Stimulated activated CD4-positive, alpha-beta T cell treated with anti-CD3 and anti-CD28 coated beads, Interleukin-12 subunit alpha, Interleukin-12 subunit beta, amount 100 ng/mL, for 48 hours (primary cell): ENCODE results near the gene ZNF503.
"Not testable (repeated sequence)": the region's sequence is repeated elsewhere in the genome, so short reads cannot be mapped to it uniquely, and the experiment has no call there.

ENCODE experiments used
- DNase-seq, 3 donors: peaks; one replicate each; pipeline ENCODE4 v3.0.0-alpha.2; 2020; ENCODE audit warnings: low read depth in 2 of 3, low spot score in 1 of 3

ZNF503 gene

GRCh38 chr10:75395932-75396630 lies 5.5 kb downstream of the ZNF503 start:
- DNase-seq, result no peak

GRCh38 chr10:75395066-75395931 lies 6.3 kb downstream of the ZNF503 start:
- DNase-seq, result no peak

GRCh38 chr10:75394221-75394620 lies 7.3 kb downstream of the ZNF503 start:
- no peak for DNase-seq

- DNase-seq, result no peak
Observed at GRCh38 chr10:75392744-75393143, 8.8 kb downstream of the ZNF503 start.

- no peak for DNase-seq
Observed at GRCh38 chr10:75392271-75392670, 9.3 kb downstream of the ZNF503 start.

GRCh38 chr10:75390178-75390577 lies 11.4 kb downstream of the ZNF503 start:
- no peak for DNase-seq

- DNase-seq, result no peak
Observed at GRCh38 chr10:75388082-75388481, 13.5 kb downstream of the ZNF503 start.

GRCh38 chr10:75386128-75386527 lies 15.4 kb downstream of the ZNF503 start:
- no peak for DNase-seq

- DNase-seq, result no peak
Observed at GRCh38 chr10:75379817-75380216, 21.7 kb downstream of the ZNF503 start.

- no peak for DNase-seq
Observed at GRCh38 chr10:75379212-75379724, 22.3 kb downstream of the ZNF503 start.

GRCh38 chr10:75378379-75378778 lies 23.2 kb downstream of the ZNF503 start:
- no peak for DNase-seq

GRCh38 chr10:75377869-75378268 lies 23.7 kb downstream of the ZNF503 start:
- DNase-seq, result no peak

GRCh38 chr10:75375838-75376237 lies 25.7 kb downstream of the ZNF503 start:
- DNase-seq, result no peak

- DNase-seq, result no peak
Observed at GRCh38 chr10:75371010-75371409, 30.6 kb downstream of the ZNF503 start.

GRCh38 chr10:75369838-75370237 lies 31.7 kb downstream of the ZNF503 start:
- not testable (repeated sequence) for DNase-seq

GRCh38 chr10:75367901-75368300 lies 33.7 kb downstream of the ZNF503 start:
- DNase-seq, result no peak

GRCh38 chr10:75367021-75367487 lies 34.5 kb downstream of the ZNF503 start:
- no peak for DNase-seq

- DNase-seq, result no peak
Observed at GRCh38 chr10:75363431-75363830, 38.1 kb downstream of the ZNF503 start.

GRCh38 chr10:75359876-75360275 lies 41.7 kb downstream of the ZNF503 start:
- DNase-seq, result not testable (repeated sequence)

- no peak for DNase-seq
Observed at GRCh38 chr10:75358835-75359421, 42.6 kb downstream of the ZNF503 start.

- no peak for DNase-seq
Observed at GRCh38 chr10:75358132-75358531, 43.4 kb downstream of the ZNF503 start.

GRCh38 chr10:75357500-75357899 lies 44.1 kb downstream of the ZNF503 start:
- no peak for DNase-seq
